Activated naive CD8-positive, alpha-beta T cell treated with anti-CD3 and anti-CD28 coated beads, Interleukin-2, amount 50 U/mL, for 24 hours (primary cell): ENCODE measurements around the gene CD300LD.
"Not testable (repeated sequence)": the region's sequence is repeated elsewhere in the genome, so short reads cannot be mapped to it uniquely, and the experiment has no call there.

ENCODE experiments used
- ATAC-seq: fragments of 150-1000 bp; cut with Tn5 transposase; one replicate; pipeline ENCODE4 v1.10.0; 2021
- DNase-seq: peaks from one replicate; pipeline ENCODE4 v3.0.0; 2021
- H3K27ac Mint-ChIP-seq: one replicate; pipeline ENCODE4 v1.8.0; 2021; ENCODE audit warnings: mild to moderate bottlenecking, mixed read lengths
- H3K27me3 Mint-ChIP-seq: one replicate; pipeline ENCODE4 v1.8.0; 2021; ENCODE audit warnings: mixed read lengths
- H3K36me3 Mint-ChIP-seq: one replicate; pipeline ENCODE4 v1.8.0; 2021; ENCODE audit warnings: low read depth, mixed read lengths
- H3K4me1 Mint-ChIP-seq: one replicate; pipeline ENCODE4 v1.8.0; 2021; ENCODE audit warnings: mixed read lengths
- H3K4me3 Mint-ChIP-seq: one replicate; pipeline ENCODE4 v1.8.0; 2021; ENCODE audit warnings: mild to moderate bottlenecking, moderate library complexity, mixed read lengths
- H3K9me3 Mint-ChIP-seq: one replicate; pipeline ENCODE4 v1.8.0; 2021; ENCODE audit warnings: mixed read lengths

The CD300LD gene

DNA sequence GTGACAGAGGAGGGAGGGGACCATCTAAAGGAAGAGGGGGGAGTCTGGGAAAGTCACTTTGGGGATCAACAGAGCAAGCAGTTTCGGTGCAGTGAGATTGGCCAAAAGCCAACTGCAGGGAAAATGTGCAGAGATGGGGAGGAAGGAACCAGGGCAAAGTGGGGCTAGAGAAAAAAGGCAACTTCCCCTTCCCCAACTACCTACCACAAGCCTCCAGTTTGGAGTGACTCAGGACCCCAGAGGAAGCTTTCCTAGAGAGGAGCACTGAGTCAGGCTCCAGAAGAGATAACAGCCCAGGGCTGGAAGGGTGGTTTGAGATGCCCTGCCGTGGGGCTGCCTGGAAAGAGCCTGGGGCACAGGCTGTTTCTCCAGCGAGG, 6.9 kb upstream of the CD300LD start:
- no peaks in the 10 kb centered on the region for H3K9me3 Mint-ChIP-seq
- H3K27ac Mint-ChIP-seq: no peak overlapping the region
- peaks cover 16% of the 10 kb centered on the region for H3K4me1 Mint-ChIP-seq
- no peak overlapping the region for H3K4me3 Mint-ChIP-seq
- H3K36me3 Mint-ChIP-seq: no peaks in the 10 kb centered on the region
- peaks cover 13% of the 10 kb centered on the region for H3K27me3 Mint-ChIP-seq
- DNase-seq: no peak
- ATAC-seq: no peak

DNA sequence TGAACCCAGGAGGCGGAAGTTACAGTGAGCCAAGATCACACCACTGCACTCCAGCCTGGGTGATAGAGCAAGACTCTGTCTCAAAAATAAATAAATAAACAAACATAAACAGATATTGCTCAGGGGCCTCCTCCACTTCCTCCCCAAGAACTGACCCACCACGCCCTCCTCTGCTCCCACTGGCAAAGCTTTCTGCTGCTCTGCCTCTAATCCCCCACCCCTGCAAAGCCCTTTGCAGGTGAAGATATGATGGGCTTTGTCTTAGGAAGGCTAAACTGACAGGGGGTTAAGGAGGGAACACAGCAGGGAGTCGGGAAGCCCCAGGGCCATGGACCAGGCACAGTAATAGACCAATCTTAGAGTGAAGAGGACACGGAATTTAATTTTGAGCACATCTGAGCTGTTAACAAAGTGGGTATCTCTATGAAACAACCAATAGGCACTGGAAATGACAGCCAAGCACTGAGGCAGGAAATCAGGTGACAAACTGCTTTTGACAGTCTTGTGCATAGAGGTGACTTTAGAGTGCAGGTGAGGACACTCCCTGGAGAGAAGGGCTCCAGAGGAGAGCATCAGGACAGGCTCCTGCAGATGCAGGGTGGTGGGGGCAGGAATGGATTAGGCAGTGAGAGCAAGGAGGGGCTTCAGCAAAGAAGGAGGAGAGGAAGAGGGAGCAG, 6.4 kb upstream of the CD300LD start:
- H3K36me3 Mint-ChIP-seq: no peaks in the 10 kb centered on the region
- H3K4me1 Mint-ChIP-seq: peaks cover 16% of the 10 kb centered on the region
- DNase-seq: no peak
- H3K9me3 Mint-ChIP-seq: no peaks in the 10 kb centered on the region
- H3K4me3 Mint-ChIP-seq: no peak overlapping the region
- no peak overlapping the region for H3K27ac Mint-ChIP-seq
- H3K27me3 Mint-ChIP-seq: peaks cover 13% of the 10 kb centered on the region
- ATAC-seq: no peak

DNA sequence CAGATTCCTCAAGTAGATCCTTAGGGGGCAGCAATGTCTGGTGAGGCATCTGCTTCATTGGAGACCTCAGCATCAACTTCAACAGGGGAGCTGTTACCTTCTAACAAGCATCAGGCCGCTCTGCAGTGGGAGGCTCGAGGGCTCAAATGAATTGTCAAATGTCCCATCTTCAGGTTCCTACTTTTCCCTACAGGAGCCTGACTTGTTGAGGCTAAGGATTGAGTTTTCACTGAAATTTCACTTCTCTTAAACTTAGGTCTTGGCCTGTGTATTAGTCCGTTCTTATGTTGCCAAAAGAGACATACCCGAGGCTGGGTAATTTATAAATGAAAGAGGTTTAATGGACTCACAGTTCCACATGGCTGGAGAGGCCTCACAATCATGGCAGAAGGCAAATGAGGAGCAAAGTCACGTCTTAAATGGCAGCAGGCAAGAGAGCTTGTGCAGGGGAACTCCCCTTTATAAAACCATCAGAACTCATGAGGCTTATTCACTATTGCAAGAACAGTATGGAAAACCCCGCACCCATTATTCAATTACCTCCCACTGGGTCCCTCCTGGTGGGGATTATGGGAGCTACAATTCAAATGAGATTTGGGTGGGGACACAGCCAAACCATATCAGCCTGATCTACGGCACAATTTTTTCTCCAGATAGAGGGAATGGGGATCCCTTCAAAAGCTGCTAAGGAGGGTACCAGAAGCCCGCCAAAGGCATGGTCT, 5.1 kb upstream of the CD300LD start:
- Mint-ChIP-seq H3K27ac (no peak overlapping the region), H3K36me3 (no peaks in the 10 kb centered on the region), H3K27me3 (peaks cover 16% of the 10 kb centered on the region), H3K4me1 (peaks cover 14% of the 10 kb centered on the region), H3K9me3 (no peaks in the 10 kb centered on the region), H3K4me3 (no peak overlapping the region)
- no peak for DNase-seq
- ATAC-seq: no peak

DNA sequence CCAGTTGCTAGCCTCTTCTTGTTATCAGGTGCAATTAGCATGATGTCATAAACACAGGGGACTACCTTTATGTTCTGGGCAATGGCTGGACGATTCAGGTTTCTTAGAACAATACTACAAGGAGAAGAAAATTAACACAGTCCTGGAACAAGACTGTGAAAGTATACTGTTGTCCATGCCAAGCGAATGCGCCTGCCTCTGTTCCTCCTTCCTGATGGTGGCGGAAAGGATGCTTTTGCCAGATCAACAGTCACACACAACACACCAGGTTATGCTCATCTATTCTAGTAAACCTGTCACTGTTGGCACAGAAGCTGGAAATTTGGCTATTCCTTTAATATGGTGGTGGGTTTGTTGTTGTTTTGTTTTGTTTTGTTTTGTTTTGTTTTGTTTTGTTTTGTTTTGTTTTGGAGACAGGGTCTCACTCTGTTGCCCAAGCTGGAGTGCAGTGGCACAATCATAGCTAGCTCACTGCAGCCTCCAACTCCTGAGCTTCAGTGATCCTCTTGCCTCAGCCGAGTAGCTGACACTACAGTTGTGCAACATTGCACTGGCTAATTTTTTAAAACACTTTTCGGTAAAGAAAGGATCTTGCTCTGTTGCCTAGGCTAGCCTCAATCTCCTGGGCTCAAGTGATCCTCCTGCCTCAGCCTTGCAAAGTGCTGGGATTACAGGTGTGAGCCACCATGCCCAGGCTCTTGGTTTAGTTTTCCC, 3.1 kb upstream of the CD300LD start:
- no peak for DNase-seq
- Mint-ChIP-seq H3K27me3 (peaks cover 19% of the 10 kb centered on the region), H3K27ac (no peak overlapping the region), H3K36me3 (no peaks in the 10 kb centered on the region), H3K9me3 (no peaks in the 10 kb centered on the region), H3K4me3 (no peak overlapping the region), H3K4me1 (peaks cover 19% of the 10 kb centered on the region)
- no peak for ATAC-seq

DNA sequence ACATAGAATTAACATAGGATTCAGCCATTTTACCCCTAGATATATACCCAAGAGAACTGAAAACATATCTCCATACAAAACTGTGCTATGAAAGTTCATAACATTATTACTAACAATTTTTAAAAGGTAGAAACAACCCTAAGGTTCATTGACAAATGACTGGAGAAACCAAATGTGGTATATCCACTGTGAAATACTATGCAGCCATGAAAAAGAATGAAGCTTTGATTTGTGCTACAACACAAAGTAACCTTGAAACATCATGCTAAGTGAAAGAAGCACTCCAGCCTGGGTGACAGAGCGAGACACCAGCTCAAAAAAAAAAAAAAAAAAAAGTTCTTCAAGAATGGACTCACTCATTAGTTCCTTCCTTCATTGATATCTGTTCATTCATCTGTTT, 580 bp downstream of the CD300LD start:
- ATAC-seq (no peak), DNase-seq (no peak)
- Mint-ChIP-seq H3K4me1 (peaks cover 7% of the 10 kb centered on the region), H3K36me3 (no peaks in the 10 kb centered on the region), H3K4me3 (no peak overlapping the region), H3K9me3 (no peaks in the 10 kb centered on the region), H3K27ac (no peak overlapping the region), H3K27me3 (peaks cover 10% of the 10 kb centered on the region)

DNA sequence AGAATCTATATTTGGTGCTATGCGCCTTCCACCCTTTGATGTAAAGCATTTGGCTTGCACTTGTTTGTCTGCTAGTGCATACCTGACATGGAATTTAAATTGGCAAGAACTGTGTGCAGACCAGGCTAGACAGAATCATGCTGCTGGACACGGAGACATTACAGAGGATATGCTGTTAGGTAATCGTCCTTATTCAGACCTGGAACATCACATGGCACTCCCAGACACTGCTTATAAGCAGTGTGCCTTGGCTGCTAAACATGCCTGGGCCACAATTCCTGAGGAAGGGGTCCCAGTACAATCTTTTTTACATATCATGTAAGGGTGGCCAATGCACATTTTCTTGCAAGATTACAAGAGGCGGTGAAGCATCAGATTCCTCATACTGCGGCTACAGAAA, 6.4 kb downstream of the CD300LD start:
- Mint-ChIP-seq H3K4me3 (no peak overlapping the region), H3K27me3 (peaks cover 2% of the 10 kb centered on the region)

DNA sequence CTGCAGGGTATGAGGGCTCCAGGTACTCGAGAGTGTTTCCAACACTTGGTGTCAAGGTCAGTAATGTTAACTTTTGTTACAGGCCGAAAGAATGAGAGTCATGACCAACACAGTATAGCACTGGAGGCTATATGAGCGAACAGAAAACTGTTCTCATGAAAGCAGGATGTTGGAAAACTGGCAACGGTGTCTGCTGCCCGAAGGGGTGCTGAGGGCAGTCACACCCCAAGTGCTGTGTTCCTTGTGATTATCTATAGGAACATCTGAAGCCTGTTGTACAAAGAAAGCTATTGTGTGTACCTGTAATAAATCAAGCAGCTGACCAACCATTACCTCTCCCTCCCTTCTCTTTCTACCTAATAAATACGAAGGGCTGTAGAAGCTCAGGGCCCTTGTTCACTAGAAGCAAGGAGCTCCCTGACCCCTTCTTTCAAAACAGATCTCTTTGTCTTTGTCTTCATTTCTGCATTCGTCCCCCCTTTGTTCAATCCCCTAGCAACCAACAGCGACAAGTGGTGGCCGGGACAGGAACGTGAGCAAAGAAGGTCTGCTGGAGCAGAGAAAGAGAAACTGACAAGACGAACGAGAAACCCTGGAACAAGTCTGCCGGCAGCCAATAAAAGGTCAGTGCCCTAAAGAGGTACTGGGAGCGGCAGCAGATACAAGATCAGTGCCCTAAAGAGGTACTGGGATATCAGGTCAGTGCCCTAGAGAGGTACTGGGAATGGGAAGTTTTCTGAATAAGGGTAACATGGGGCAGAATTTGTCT, 7.6 kb downstream of the CD300LD start:
- H3K9me3 Mint-ChIP-seq: no peaks in the 10 kb centered on the region
- ATAC-seq (no peak), DNase-seq (no peak)
- no peak overlapping the region for H3K4me3 Mint-ChIP-seq
- H3K36me3 Mint-ChIP-seq: no peaks in the 10 kb centered on the region
- H3K27ac Mint-ChIP-seq: no peak overlapping the region
- H3K27me3 Mint-ChIP-seq: no peaks in the 10 kb centered on the region
- peaks cover 4% of the 10 kb centered on the region for H3K4me1 Mint-ChIP-seq

More for the DNA sequence above, 6.4 kb downstream of the CD300LD start:
- H3K9me3 Mint-ChIP-seq: no peaks in the 10 kb centered on the region
- H3K4me1 Mint-ChIP-seq: no peaks in the 10 kb centered on the region
- DNase-seq (no peak), ATAC-seq (no peak)
- no peak overlapping the region for H3K27ac Mint-ChIP-seq
- H3K36me3 Mint-ChIP-seq: no peaks in the 10 kb centered on the region

DNA sequence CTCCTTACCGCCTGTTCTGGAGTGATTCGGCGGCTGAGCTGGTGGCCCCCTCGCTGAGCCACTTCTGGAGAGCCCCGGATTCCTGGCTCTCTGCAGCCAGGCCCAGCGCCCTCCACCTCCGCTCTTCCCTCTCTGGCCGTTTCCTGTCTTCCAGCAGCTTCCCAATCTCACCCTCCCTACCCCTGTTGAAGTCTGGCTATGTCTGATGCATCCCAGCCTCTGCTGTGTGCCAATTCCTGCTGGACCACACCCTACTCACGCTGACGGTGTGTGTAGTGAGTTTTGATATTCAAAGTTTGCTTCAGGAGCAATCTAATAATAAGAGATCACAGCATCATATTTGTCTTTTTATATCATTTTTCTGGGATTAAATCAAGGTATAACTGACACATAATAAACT, 9.4 kb downstream of the CD300LD start:
- DNase-seq (no peak), ATAC-seq (no peak)
- no peak overlapping the region for H3K4me3 Mint-ChIP-seq
- no peaks in the 10 kb centered on the region for H3K27me3 Mint-ChIP-seq
- H3K36me3 Mint-ChIP-seq: no peaks in the 10 kb centered on the region
- H3K27ac Mint-ChIP-seq: no peak overlapping the region
- no peaks in the 10 kb centered on the region for H3K9me3 Mint-ChIP-seq
- H3K4me1 Mint-ChIP-seq: peaks cover 6% of the 10 kb centered on the region

DNA sequence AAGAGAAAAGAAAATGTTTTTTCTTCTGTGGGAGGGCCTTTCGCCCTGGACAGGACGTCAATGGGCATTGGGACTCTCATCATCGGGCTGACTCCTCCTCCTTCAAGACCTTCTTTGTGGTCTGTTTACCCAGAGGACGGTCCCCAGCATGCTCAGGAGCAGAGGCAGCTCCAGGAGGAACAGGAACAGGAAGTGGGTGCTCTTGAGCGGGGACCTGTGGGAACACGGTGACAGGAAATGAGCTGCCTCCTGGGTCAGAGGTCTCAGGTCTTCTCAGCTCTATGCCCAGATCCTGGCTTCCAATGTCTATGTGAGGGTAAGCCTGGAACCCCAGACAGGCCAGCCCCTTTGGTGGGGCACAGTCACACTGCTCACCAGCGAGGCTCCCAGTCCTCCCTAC, 12.2 kb downstream of the CD300LD start:
- Mint-ChIP-seq H3K4me3 (no peak overlapping the region), H3K36me3 (no peaks in the 10 kb centered on the region), H3K4me1 (peaks cover 6% of the 10 kb centered on the region), H3K27ac (no peak overlapping the region), H3K27me3 (peaks cover 7% of the 10 kb centered on the region), H3K9me3 (no peaks in the 10 kb centered on the region)
- no peak for ATAC-seq
- DNase-seq: no peak

DNA sequence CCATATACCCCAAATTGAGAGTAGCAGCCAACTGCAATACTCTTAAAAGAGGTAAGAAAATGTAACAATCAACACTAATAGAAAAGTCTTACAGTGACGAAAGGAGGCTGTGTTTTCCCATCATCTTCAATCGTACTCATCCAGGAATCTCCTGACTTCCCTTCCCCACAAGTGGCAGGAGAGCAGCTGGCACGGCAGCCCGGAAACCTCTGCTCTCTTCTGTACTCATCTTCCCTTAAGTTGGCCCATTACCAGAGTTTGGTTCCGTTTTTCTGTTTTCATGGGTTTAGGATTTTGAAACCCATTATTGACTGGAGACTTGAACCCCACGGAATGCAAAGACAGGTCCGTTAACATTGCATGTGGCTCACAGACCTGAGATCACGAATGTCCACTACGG, 13.1 kb downstream of the CD300LD start:
- ATAC-seq (no peak), DNase-seq (no peak)
- Mint-ChIP-seq H3K9me3 (no peaks in the 10 kb centered on the region), H3K27me3 (peaks cover 7% of the 10 kb centered on the region), H3K4me1 (peaks cover 6% of the 10 kb centered on the region), H3K36me3 (no peaks in the 10 kb centered on the region), H3K4me3 (no peak overlapping the region), H3K27ac (no peak overlapping the region)

DNA sequence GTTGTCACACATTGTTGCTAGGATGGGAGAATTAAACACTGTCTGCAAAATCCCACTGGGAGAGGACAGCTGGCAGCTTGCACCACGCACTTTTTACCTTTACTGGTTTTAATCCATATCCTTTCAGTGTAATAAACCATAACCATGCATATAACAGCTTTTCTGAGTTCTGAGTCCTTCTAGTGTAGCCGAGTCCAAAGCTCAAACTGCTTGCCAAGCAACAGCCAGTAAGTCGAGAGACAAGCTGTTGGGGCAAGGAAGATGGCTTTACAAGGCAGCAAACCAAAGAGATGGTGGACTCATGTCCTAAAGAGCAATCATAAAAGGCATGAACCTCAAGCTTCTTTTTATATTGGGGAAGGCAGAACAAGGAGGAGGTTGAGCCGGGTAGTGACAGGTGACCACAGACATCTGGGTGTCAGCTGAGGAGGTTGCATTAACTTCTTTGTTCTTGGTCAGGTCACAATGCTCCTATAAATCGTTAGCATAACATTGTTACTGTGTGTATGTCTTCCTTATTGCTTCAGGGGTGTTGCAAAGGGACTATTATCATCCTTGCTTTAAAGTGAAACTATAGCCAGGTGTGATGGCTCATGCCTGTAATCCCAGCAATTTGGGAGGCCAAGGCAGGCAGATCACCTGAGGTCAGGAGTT, 17.5 kb downstream of the CD300LD start:
- Mint-ChIP-seq H3K4me1 (peaks cover 10% of the 10 kb centered on the region), H3K9me3 (no peaks in the 10 kb centered on the region), H3K27me3 (peaks cover 14% of the 10 kb centered on the region), H3K36me3 (no peaks in the 10 kb centered on the region), H3K27ac (no peak overlapping the region), H3K4me3 (no peak overlapping the region)
- no peak for DNase-seq
- no peak for ATAC-seq

DNA sequence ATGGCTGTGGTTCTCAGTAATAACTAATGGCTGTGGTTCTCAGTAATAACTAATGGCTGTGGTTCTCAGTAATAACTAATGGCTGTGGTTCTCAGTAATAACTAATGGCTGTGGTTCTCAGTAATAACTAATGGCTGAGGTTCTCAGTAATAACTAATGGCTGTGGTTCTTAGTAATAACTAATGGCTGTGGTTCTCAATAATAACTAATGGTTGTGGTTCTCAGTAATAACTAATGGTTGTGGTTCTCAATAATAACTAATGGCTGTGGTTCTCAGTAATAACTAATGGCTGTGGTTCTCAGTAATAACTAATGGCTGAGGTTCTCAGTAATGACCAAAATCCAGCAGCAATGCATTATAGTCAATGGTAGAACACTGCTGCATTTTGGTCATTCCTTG, 18.4 kb downstream of the CD300LD start:
- DNase-seq, ATAC-seq: not testable (repeated sequence)

DNA sequence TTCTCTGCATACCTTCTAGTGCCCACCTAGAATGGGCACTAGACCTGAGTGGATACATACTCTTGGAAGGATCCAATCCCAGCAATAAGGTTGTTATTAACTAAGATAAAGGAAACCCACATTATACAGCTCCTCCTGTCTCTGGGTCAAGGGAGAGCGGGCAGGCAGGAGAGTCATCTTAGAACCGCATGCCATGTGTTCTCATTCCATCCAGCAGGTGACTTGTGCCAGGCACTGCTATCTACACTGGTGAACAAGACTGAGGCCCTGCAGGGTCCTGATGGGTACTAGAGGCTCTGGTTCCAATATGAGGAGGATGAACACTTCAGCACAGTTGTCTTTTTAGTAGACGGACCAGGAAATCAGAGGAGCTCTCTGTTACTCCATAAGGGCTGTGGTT, 18.9 kb downstream of the CD300LD start:
- H3K27ac Mint-ChIP-seq: no peak overlapping the region
- DNase-seq (no peak), ATAC-seq (no peak)
- no peak overlapping the region for H3K4me3 Mint-ChIP-seq
- H3K36me3 Mint-ChIP-seq: no peaks in the 10 kb centered on the region
- peaks cover 3% of the 10 kb centered on the region for H3K9me3 Mint-ChIP-seq
- H3K27me3 Mint-ChIP-seq: peaks cover 27% of the 10 kb centered on the region
- H3K4me1 Mint-ChIP-seq: peaks cover 21% of the 10 kb centered on the region

More for the DNA sequence above, 18.4 kb downstream of the CD300LD start:
- H3K36me3 Mint-ChIP-seq, H3K9me3 Mint-ChIP-seq, H3K27ac Mint-ChIP-seq, H3K4me3 Mint-ChIP-seq: not testable (repeated sequence)
- H3K4me1 Mint-ChIP-seq: peaks cover 17% of the 10 kb centered on the region
- peaks cover 23% of the 10 kb centered on the region for H3K27me3 Mint-ChIP-seq

DNA sequence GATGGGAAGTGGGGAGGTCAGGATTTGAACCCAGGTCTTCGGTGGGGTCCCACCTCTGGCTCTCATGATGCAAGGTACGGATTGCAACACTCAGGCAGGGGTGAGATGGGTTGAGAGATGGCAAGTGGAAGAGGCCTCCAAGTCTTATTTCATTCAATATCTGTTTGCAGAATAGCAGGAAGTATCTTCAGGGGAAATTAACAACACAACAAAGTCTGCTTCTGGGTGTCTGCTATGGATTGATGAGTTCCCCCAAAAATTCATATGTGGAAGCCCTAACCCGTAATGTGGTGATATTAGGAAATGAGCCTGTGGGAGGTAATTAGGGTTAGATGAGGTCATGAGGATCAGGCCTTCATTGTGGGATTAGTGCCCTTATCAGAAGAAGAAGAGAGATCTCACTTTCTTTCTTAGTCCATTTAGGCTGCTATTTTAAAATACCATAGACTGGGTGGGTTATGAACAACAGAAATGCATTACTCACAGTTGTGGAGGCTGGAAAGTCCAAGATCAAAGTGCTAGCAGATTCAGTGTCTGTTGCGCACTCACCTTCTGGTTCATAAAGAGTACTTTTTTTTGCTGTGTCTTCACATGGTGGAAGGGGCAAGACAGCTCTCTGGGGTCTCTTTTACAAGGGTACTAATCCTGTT, 20.3 kb downstream of the CD300LD start:
- no peaks in the 10 kb centered on the region for H3K36me3 Mint-ChIP-seq
- no peak overlapping the region for H3K4me3 Mint-ChIP-seq
- ATAC-seq: peak; percentile 12
- H3K4me1 Mint-ChIP-seq: peaks cover 21% of the 10 kb centered on the region
- no peak for DNase-seq
- H3K27ac Mint-ChIP-seq: no peak overlapping the region
- H3K9me3 Mint-ChIP-seq: peaks cover 4% of the 10 kb centered on the region
- peaks cover 31% of the 10 kb centered on the region for H3K27me3 Mint-ChIP-seq
